ENCODE measurements around the gene CCDC136. TPM values are rescaled to one million over a fixed set of nuclear protein-coding genes. Genes with fewer than 3 reads are reported as not detected.

CCDC136 gene
- total RNA-seq, 1 donor from 2014 or later: 44.2 TPM

GRCh38 chr7:128747327-128748079 lies 44.3 kb upstream of the CCDC136 start:
- no peaks in the 10 kb centered on the region for H3K9me3 Mint-ChIP-seq
- H3K4me1 Mint-ChIP-seq (ENCODE audit: unreplicated experiment): peaks cover 17% of the 10 kb centered on the region
- TF ChIP-seq CTCF (conservative IDR thresholded peaks at IDR 0.05): no peak
- peaks cover 35% of the 10 kb centered on the region for H3K36me3 Mint-ChIP-seq
- peak overlapping the region; percentile 69 for H3K27ac Mint-ChIP-seq
- no peak for DNase-seq (ENCODE audit: extremely low spot score, unreplicated experiment)
- H3K4me3 Mint-ChIP-seq: peak overlapping the region; percentile 26
- no peaks in the 10 kb centered on the region for H3K27me3 Mint-ChIP-seq

- H3K27ac Mint-ChIP-seq: no peak overlapping the region
- no peak for TF ChIP-seq CTCF (conservative IDR thresholded peaks at IDR 0.05)
- H3K9me3 Mint-ChIP-seq: no peaks in the 10 kb centered on the region
- H3K36me3 Mint-ChIP-seq: peaks cover 36% of the 10 kb centered on the region
- H3K4me3 Mint-ChIP-seq: no peak overlapping the region
- no peak for DNase-seq (ENCODE audit: extremely low spot score, unreplicated experiment)
- H3K4me1 Mint-ChIP-seq (ENCODE audit: unreplicated experiment): peaks cover 7% of the 10 kb centered on the region
- H3K27me3 Mint-ChIP-seq: no peaks in the 10 kb centered on the region
These were observed 39.5 kb upstream of the CCDC136 start for GRCh38 chr7:128752251-128752650.

GRCh38 chr7:128755075-128755818 lies 36.5 kb upstream of the CCDC136 start:
- DNase-seq (ENCODE audit: extremely low spot score, unreplicated experiment): no peak
- no peaks in the 10 kb centered on the region for H3K4me1 Mint-ChIP-seq (ENCODE audit: unreplicated experiment)
- H3K4me3 Mint-ChIP-seq: no peak overlapping the region
- TF ChIP-seq CTCF (conservative IDR thresholded peaks at IDR 0.05): no peak
- no peak overlapping the region for H3K27ac Mint-ChIP-seq
- no peaks in the 10 kb centered on the region for H3K27me3 Mint-ChIP-seq
- peaks cover 23% of the 10 kb centered on the region for H3K36me3 Mint-ChIP-seq
- H3K9me3 Mint-ChIP-seq: no peaks in the 10 kb centered on the region

- H3K4me1 Mint-ChIP-seq (ENCODE audit: unreplicated experiment): no peaks in the 10 kb centered on the region
- no peaks in the 10 kb centered on the region for H3K27me3 Mint-ChIP-seq
- no peak for DNase-seq (ENCODE audit: extremely low spot score, unreplicated experiment)
- H3K27ac Mint-ChIP-seq: no peak overlapping the region
- no peaks in the 10 kb centered on the region for H3K9me3 Mint-ChIP-seq
- no peak for TF ChIP-seq CTCF (conservative IDR thresholded peaks at IDR 0.05)
- peaks cover 19% of the 10 kb centered on the region for H3K36me3 Mint-ChIP-seq
- H3K4me3 Mint-ChIP-seq: no peak overlapping the region
These were observed 35.8 kb upstream of the CCDC136 start for GRCh38 chr7:128755819-128756476.

GRCh38 chr7:128757203-128757602 lies 34.6 kb upstream of the CCDC136 start:
- Mint-ChIP-seq H3K27me3 (no peaks in the 10 kb centered on the region), H3K4me1 (ENCODE audit: unreplicated experiment) (no peaks in the 10 kb centered on the region), H3K36me3 (peaks cover 29% of the 10 kb centered on the region), H3K4me3 (no peak overlapping the region), H3K27ac (no peak overlapping the region), H3K9me3 (no peaks in the 10 kb centered on the region)
- no peak for TF ChIP-seq CTCF (conservative IDR thresholded peaks at IDR 0.05)
- DNase-seq (ENCODE audit: extremely low spot score, unreplicated experiment): no peak

All from type B pancreatic cell (in vitro differentiated cells).